HepG2 (cell line): ENCODE measurements around the gene KANK3.

Experiments
- FIP1L1 ChIP-seq: fragments of 200-400 bp; formaldehyde crosslinking; IDR thresholded peaks from 2 replicates; pipeline ENCODE4 v1.6.1; 2018; ENCODE audit warnings: low read depth, mild to moderate bottlenecking, low read length, moderate library complexity, borderline replicate concordance; ENCODE audit not compliant: insufficient read depth
- GTF3A ChIP-seq: sonication (generic); formaldehyde crosslinking; conservative IDR thresholded peaks from 2 replicates; pipeline ENCODE4 v1.4.0; 2020; ENCODE audit warnings: mild to moderate bottlenecking, missing genetic modification reagents
- KLF16 ChIP-seq, 2 experiments: sonication (generic) in 1 of 2; formaldehyde crosslinking in 1 of 2; IDR thresholded peaks; 2 replicates each; pipeline versions ENCODE4 v1.6.1 to v1.8.0; 2016 to 2023; ENCODE audit warnings: missing genetic modification reagents in 2 of 2, missing compliant biosample characterization in 1 of 2
- TARDBP ChIP-seq: sonication (generic); formaldehyde crosslinking; IDR thresholded peaks from 2 replicates; pipeline ENCODE4 v1.8.0; 2022; ENCODE audit warnings: mild to moderate bottlenecking, missing genetic modification reagents
- ZNF136 ChIP-seq: sonication (generic); formaldehyde crosslinking; IDR thresholded peaks from 2 replicates; pipeline ENCODE4 v1.8.1; 2022; ENCODE audit warnings: low read depth, mild to moderate bottlenecking, moderate library complexity, missing genetic modification reagents
- ZNF3 ChIP-seq: IDR thresholded peaks from 2 replicates; pipeline ENCODE4 v1.7.0; 2017; ENCODE audit warnings: inconsistent platforms
- ZNF83 ChIP-seq: sonication (generic); formaldehyde crosslinking; IDR thresholded peaks from 2 replicates; pipeline ENCODE4 v1.4.0; 2020; ENCODE audit warnings: missing genetic modification reagents, mild to moderate bottlenecking, borderline replicate concordance
- TF ChIP-seq, protein P1 (sequence below): sonication (generic); formaldehyde crosslinking; IDR thresholded peaks from 2 replicates; pipeline ENCODE4 v1.5.0; 2020; ENCODE audit warnings: mild to moderate bottlenecking, missing genetic modification reagents, moderate library complexity

DNA sequence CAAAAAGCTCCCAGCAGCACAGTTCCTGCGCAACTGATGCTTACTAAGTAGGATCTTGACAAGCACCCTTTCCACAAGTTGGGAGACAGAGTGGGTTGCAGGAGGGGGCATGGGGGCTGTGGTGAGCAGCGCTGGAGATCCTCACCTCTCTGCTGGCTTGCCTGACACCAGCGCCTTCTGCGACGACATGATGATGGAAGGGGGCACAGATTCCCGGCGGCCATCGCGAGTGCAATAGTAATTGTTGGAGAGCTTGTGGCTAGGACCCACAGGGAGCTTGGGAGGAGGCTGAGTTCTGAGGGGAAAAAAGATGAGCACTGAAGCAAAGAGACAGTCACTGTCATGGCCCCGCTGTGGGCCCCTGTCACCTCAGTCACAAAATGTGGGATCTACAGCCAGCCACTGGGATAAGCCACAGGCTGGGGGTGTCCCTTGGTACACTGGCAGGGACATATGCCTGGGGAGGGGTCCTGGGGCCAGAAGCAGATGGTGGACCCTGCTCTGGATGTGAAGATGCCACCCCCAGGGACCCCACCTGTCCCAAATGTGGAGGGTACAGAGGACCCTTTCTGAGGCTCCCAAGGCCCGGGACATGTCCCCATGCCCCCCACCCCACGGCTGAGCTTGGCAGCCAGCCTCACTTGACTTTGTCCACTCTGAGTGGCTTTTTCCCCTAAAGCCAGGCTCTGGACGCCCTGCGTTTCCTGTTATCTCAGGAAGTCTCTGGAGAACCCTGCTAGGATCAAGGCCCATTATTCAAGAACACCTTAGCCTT lies 26.5 kb downstream of the KANK3 start:
- TF ChIP-seq, protein P1, sequence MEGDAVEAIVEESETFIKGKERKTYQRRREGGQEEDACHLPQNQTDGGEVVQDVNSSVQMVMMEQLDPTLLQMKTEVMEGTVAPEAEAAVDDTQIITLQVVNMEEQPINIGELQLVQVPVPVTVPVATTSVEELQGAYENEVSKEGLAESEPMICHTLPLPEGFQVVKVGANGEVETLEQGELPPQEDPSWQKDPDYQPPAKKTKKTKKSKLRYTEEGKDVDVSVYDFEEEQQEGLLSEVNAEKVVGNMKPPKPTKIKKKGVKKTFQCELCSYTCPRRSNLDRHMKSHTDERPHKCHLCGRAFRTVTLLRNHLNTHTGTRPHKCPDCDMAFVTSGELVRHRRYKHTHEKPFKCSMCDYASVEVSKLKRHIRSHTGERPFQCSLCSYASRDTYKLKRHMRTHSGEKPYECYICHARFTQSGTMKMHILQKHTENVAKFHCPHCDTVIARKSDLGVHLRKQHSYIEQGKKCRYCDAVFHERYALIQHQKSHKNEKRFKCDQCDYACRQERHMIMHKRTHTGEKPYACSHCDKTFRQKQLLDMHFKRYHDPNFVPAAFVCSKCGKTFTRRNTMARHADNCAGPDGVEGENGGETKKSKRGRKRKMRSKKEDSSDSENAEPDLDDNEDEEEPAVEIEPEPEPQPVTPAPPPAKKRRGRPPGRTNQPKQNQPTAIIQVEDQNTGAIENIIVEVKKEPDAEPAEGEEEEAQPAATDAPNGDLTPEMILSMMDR: no peak
- TF ChIP-seq ZNF136 (CRISPR knock-in tag) (no peak), FIP1L1 (no peak), ZNF3 (CRISPR knock-in tag) (no peak), ZNF83 (CRISPR knock-in tag) (no peak), TARDBP (CRISPR knock-in tag) (no peak), KLF16 (CRISPR knock-in tag; IDR thresholded peaks at IDR 0.05) (no peak), GTF3A (CRISPR knock-in tag) (no peak)
